ENCODE results near the gene RALGPS1. TPM values are rescaled to one million over a fixed set of nuclear protein-coding genes. Genes with fewer than 3 reads are reported as not detected.
A peak's percentile ranks its signal among the peaks of the same experiment; 100 is the strongest.
"Not testable (repeated sequence)": the region's sequence is repeated elsewhere in the genome, so short reads cannot be mapped to it uniquely, and the experiment has no call there.

The RALGPS1 gene
- total RNA-seq, 2 experiments from 2014 or later, result 14.1 to 14.4 TPM

DNA sequence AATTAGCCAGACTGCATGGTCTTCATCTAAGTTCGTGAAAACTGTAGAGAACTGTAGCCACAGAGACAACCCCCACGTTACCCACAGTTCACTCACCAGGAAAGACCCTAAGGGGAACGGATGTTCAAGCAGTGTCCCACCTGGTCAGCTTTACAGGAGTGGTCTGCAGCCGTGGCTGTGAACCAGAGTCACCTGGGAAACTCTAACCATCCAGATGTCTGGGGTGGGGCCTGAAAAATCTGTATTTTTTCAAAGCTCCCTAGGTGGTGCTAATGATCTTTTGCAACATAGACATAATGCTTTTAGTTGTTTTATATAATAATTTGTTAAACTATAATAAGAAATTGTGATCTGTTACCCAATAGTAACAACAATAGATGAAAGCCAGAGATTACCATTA, 255.5 kb downstream of the RALGPS1 start:
- Histone ChIP-seq H3K79me2 (ENCODE audit: insufficient read depth, low read depth, low read length) (no peaks in the 10 kb centered on the region), H3K36me3 (ENCODE audit: insufficient read depth, low read length) (no peaks in the 10 kb centered on the region), H3K9me2 (ENCODE audit: insufficient read depth, low read length) (no peaks in the 10 kb centered on the region), H3K27ac (ENCODE audit: low read depth, low read length, poor library complexity, severe bottlenecking) (no peak overlapping the region), H3K4me1 (ENCODE audit: insufficient read depth, low read length, poor library complexity, severe bottlenecking) (peaks cover 47% of the 10 kb centered on the region), H3K9me3 (ENCODE audit: low read length) (no peaks in the 10 kb centered on the region), H3K4me3 (ENCODE audit: low read depth, low read length, poor library complexity, severe bottlenecking) (no peak overlapping the region), H4K20me1 (ENCODE audit: insufficient read depth, low read length) (no peaks in the 10 kb centered on the region), H3K4me2 (ENCODE audit: low read length) (no peak overlapping the region), H2AFZ (ENCODE audit: low read length) (no peak overlapping the region)
- no peak for TF ChIP-seq EZH2phosphoT487 (IDR thresholded peaks at IDR 0.05; ENCODE audit: borderline replicate concordance, low read depth, low read length)
- TF ChIP-seq, protein P1, sequence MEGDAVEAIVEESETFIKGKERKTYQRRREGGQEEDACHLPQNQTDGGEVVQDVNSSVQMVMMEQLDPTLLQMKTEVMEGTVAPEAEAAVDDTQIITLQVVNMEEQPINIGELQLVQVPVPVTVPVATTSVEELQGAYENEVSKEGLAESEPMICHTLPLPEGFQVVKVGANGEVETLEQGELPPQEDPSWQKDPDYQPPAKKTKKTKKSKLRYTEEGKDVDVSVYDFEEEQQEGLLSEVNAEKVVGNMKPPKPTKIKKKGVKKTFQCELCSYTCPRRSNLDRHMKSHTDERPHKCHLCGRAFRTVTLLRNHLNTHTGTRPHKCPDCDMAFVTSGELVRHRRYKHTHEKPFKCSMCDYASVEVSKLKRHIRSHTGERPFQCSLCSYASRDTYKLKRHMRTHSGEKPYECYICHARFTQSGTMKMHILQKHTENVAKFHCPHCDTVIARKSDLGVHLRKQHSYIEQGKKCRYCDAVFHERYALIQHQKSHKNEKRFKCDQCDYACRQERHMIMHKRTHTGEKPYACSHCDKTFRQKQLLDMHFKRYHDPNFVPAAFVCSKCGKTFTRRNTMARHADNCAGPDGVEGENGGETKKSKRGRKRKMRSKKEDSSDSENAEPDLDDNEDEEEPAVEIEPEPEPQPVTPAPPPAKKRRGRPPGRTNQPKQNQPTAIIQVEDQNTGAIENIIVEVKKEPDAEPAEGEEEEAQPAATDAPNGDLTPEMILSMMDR (conservative IDR thresholded peaks at IDR 0.05; ENCODE audit: low read length), result peak; percentile 63
- DNase-seq (ENCODE audit: low spot score), result peak; percentile 14
- no TSS peak for BruUV-seq (replicated peaks)
- intact Hi-C loops (cut with micrococcal nuclease; ENCODE audit: unreplicated experiment), result no loop called here
- POLR2A ChIA-PET, result interaction anchor here (1.0 kb wide), 1 partner anchor 14 kb away, joined by 3 read pairs; no protein-coding TSS in a partner anchor
- CTCF ChIA-PET (ENCODE audit: unreplicated experiment), result no interaction called here

DNA sequence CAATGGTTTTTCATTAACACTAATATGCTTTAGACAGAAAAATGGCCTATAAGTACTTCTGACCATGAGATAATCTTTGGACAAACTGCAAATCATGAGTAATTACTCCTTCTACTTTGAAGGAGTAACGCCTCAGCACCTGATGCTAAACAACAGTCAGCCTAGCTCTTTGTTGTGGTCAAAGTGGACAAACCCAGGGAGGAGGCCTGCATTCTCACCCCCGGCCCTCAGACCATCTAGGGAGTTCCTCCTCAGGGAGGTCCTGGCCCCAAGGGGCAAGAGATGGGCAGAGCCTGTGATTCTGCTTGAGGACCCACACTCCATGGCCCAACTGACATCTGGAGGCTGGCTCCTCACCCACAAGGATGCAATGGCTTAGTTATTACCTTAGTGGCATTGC, 256.1 kb downstream of the RALGPS1 start:
- peaks cover 41% of the 10 kb centered on the region for H3K4me1 ChIP-seq (ENCODE audit: insufficient read depth, low read length, poor library complexity, severe bottlenecking)
- CTCF ChIA-PET (ENCODE audit: unreplicated experiment), result no interaction called here
- BruUV-seq (replicated peaks), result no TSS peak
- H3K4me3 ChIP-seq (ENCODE audit: low read depth, low read length, poor library complexity, severe bottlenecking), result no peak overlapping the region
- POLR2A ChIA-PET, result interaction anchor here (1.0 kb wide), 1 partner anchor 14 kb away, joined by 3 read pairs; no protein-coding TSS in a partner anchor
- H3K79me2 ChIP-seq (ENCODE audit: insufficient read depth, low read depth, low read length), result no peaks in the 10 kb centered on the region
- H2AFZ ChIP-seq (ENCODE audit: low read length), result no peak overlapping the region
- no peaks in the 10 kb centered on the region for H3K9me2 ChIP-seq (ENCODE audit: insufficient read depth, low read length)
- no peaks in the 10 kb centered on the region for H3K36me3 ChIP-seq (ENCODE audit: insufficient read depth, low read length)
- H3K9me3 ChIP-seq (ENCODE audit: low read length), result no peaks in the 10 kb centered on the region
- TF ChIP-seq EZH2phosphoT487 (IDR thresholded peaks at IDR 0.05; ENCODE audit: borderline replicate concordance, low read depth, low read length), result no peak
- TF ChIP-seq, protein P1 (conservative IDR thresholded peaks at IDR 0.05; ENCODE audit: low read length), result no peak
- no peaks in the 10 kb centered on the region for H4K20me1 ChIP-seq (ENCODE audit: insufficient read depth, low read length)
- DNase-seq (ENCODE audit: low spot score), result no peak
- no peak overlapping the region for H3K4me2 ChIP-seq (ENCODE audit: low read length)
- no peak overlapping the region for H3K27ac ChIP-seq (ENCODE audit: low read depth, low read length, poor library complexity, severe bottlenecking)
- intact Hi-C loops (cut with micrococcal nuclease; ENCODE audit: unreplicated experiment), result no loop called here

DNA sequence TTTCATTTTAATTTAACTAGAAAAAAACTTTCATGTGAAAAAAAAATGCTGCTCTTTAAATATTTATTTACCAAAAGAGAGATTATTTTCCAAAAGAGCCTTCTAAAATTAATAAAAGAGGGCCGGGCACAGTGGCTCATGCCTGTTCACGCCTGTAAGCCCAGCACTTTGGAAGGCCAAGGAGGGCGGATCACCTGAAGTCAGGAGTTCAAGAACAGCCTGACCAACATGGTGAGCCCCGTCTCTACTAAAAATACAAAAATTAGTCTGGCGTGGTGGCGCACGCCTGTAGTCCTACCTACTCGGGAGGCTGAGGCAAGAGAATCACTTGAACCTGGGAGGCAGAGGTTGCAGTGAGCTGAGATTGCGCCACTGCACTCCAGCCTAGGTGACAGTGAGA, 256.8 kb downstream of the RALGPS1 start:
- POLR2A ChIA-PET, result interaction anchor here (0.7 kb wide), 1 partner anchor 26 kb away, joined by 3 read pairs; no protein-coding TSS in a partner anchor
- H3K9me2 ChIP-seq (ENCODE audit: insufficient read depth, low read length); H4K20me1 ChIP-seq (ENCODE audit: insufficient read depth, low read length); H3K79me2 ChIP-seq (ENCODE audit: insufficient read depth, low read depth, low read length); intact Hi-C loops (cut with micrococcal nuclease; ENCODE audit: unreplicated experiment); DNase-seq (ENCODE audit: low spot score); H3K36me3 ChIP-seq (ENCODE audit: insufficient read depth, low read length); H3K27ac ChIP-seq (ENCODE audit: low read depth, low read length, poor library complexity, severe bottlenecking); CTCF ChIA-PET (ENCODE audit: unreplicated experiment); BruUV-seq (replicated peaks); H3K4me2 ChIP-seq (ENCODE audit: low read length); H3K9me3 ChIP-seq (ENCODE audit: low read length); H2AFZ ChIP-seq (ENCODE audit: low read length); H3K4me3 ChIP-seq (ENCODE audit: low read depth, low read length, poor library complexity, severe bottlenecking): not testable (repeated sequence)
- H3K4me1 ChIP-seq (ENCODE audit: insufficient read depth, low read length, poor library complexity, severe bottlenecking), result peaks cover 34% of the 10 kb centered on the region

Data from OCI-LY7 (cell line).